ENCODE measurements around the gene KCNK5. TPM values are rescaled to one million over a fixed set of nuclear protein-coding genes. Genes with fewer than 3 reads are reported as not detected.

KCNK5 gene
- total and polyA plus RNA-seq, 4 donors, result 3.7 to 19.1 (median 7.5) TPM

DNA sequence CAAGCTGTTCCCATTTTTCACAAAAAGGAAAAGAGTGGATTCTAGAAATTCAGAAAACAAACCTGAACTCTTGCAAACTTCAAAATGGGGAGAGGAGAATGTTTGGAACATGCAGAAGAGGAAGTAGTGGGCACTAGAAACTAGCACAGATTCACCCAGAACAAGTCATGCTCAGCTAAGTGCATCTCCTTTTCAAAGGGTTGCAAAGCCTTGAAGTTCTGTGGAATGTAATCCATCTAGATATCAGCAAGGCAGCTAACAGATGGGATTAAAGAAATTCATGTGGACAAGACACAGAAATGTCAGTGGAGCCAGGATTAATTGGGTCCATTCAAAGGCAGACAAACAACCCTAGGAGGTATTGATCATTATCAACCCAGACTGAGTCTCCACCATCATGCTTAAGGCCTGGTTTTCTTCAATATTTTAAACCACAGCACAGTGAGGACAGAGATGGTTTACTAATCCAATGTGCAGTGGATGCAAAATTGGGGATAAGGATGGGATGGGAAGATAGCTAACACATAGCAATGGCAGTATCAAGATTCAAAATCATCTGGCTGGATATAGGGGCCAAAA is 31.3 kb downstream of the KCNK5 start (continued):
- TF ChIP-seq, protein P1, sequence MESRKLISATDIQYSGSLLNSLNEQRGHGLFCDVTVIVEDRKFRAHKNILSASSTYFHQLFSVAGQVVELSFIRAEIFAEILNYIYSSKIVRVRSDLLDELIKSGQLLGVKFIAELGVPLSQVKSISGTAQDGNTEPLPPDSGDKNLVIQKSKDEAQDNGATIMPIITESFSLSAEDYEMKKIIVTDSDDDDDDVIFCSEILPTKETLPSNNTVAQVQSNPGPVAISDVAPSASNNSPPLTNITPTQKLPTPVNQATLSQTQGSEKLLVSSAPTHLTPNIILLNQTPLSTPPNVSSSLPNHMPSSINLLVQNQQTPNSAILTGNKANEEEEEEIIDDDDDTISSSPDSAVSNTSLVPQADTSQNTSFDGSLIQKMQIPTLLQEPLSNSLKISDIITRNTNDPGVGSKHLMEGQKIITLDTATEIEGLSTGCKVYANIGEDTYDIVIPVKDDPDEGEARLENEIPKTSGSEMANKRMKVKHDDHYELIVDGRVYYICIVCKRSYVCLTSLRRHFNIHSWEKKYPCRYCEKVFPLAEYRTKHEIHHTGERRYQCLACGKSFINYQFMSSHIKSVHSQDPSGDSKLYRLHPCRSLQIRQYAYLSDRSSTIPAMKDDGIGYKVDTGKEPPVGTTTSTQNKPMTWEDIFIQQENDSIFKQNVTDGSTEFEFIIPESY (IDR thresholded peaks at IDR 0.05), result no peak
- TF ChIP-seq RAD21 (IDR thresholded peaks at IDR 0.05), result no peak
- TF ChIP-seq, protein P2, sequence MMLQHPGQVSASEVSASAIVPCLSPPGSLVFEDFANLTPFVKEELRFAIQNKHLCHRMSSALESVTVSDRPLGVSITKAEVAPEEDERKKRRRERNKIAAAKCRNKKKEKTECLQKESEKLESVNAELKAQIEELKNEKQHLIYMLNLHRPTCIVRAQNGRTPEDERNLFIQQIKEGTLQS (IDR thresholded peaks at IDR 0.05), result no peak
- TF ChIP-seq, protein P3, sequence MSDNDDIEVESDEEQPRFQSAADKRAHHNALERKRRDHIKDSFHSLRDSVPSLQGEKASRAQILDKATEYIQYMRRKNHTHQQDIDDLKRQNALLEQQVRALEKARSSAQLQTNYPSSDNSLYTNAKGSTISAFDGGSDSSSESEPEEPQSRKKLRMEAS (IDR thresholded peaks at IDR 0.05), result no peak
- TF ChIP-seq SP1 (IDR thresholded peaks at IDR 0.05), result no peak
- no peak for TF ChIP-seq GABPA (IDR thresholded peaks at IDR 0.05 in 1 of 2, conservative IDR thresholded peaks at IDR 0.05 in 1 of 2)
- TF ChIP-seq FOXA2 (IDR thresholded peaks at IDR 0.05), result no peak
- TF ChIP-seq HNF4G (IDR thresholded peaks at IDR 0.05), result no peak

DNA sequence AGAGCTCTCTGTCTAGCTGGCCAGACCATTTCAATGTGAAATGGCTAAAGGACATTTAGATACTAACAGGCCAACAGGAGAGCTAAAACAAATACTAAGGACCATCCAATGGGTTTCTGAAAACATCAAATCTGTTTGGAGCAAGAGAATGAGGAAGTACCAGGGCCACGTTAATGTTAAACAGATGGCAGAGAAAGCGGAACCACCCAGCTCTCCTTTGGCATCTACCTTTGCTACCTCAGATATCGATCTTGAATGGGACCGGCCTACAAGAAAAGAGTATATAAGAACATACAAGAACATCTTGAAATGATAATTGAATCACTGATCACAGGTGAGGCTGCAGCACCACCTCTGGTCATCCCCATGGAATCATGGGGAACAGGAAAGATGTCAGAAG is 31.8 kb downstream of the KCNK5 start:
- no peaks in the 10 kb centered on the region for H3K27me3 ChIP-seq (ENCODE audit: control insufficient read depth in 4 of 4, insufficient read depth in 4 of 4, low read length in 3 of 4)
- whole genome bisulfite sequencing, result 77% methylated on average over 4 of the region's 4 CpGs
- peaks cover 2 to 42% (median 25%) of the 10 kb centered on the region in 4 donors for H3K36me3 ChIP-seq (ENCODE audit: control insufficient read depth in 4 of 4, insufficient read depth in 3 of 4, low read depth in 1 of 4, low read length in 3 of 4)
- H3K9ac ChIP-seq (ENCODE audit: low read depth in 1 of 2, low read length in 2 of 2), result no peak overlapping the region
- no peak for TF ChIP-seq FOXA1 (IDR thresholded peaks at IDR 0.05)
- TF ChIP-seq, protein P4, sequence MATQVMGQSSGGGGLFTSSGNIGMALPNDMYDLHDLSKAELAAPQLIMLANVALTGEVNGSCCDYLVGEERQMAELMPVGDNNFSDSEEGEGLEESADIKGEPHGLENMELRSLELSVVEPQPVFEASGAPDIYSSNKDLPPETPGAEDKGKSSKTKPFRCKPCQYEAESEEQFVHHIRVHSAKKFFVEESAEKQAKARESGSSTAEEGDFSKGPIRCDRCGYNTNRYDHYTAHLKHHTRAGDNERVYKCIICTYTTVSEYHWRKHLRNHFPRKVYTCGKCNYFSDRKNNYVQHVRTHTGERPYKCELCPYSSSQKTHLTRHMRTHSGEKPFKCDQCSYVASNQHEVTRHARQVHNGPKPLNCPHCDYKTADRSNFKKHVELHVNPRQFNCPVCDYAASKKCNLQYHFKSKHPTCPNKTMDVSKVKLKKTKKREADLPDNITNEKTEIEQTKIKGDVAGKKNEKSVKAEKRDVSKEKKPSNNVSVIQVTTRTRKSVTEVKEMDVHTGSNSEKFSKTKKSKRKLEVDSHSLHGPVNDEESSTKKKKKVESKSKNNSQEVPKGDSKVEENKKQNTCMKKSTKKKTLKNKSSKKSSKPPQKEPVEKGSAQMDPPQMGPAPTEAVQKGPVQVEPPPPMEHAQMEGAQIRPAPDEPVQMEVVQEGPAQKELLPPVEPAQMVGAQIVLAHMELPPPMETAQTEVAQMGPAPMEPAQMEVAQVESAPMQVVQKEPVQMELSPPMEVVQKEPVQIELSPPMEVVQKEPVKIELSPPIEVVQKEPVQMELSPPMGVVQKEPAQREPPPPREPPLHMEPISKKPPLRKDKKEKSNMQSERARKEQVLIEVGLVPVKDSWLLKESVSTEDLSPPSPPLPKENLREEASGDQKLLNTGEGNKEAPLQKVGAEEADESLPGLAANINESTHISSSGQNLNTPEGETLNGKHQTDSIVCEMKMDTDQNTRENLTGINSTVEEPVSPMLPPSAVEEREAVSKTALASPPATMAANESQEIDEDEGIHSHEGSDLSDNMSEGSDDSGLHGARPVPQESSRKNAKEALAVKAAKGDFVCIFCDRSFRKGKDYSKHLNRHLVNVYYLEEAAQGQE (IDR thresholded peaks at IDR 0.05), result no peak
- no peak for TF ChIP-seq HNF4A (conservative IDR thresholded peaks at IDR 0.05)
- H3K4me3 ChIP-seq (ENCODE audit: low read depth in 1 of 3, low read length in 3 of 3), result no peak overlapping the region
- no peak for DNase-seq (ENCODE audit: low spot score)
- H3K9me3 ChIP-seq (ENCODE audit: control insufficient read depth in 4 of 4, low read length in 3 of 4), result no peaks in the 10 kb centered on the region
- H3K4me1 ChIP-seq (ENCODE audit: control insufficient read depth in 4 of 4, insufficient read depth in 4 of 4, low read length in 3 of 4), result peaks cover 0 to 44% (median 19%) of the 10 kb centered on the region in 4 donors
- H3K27ac ChIP-seq (ENCODE audit: low read depth in 1 of 2, low read length in 2 of 2), result no peak overlapping the region

DNA sequence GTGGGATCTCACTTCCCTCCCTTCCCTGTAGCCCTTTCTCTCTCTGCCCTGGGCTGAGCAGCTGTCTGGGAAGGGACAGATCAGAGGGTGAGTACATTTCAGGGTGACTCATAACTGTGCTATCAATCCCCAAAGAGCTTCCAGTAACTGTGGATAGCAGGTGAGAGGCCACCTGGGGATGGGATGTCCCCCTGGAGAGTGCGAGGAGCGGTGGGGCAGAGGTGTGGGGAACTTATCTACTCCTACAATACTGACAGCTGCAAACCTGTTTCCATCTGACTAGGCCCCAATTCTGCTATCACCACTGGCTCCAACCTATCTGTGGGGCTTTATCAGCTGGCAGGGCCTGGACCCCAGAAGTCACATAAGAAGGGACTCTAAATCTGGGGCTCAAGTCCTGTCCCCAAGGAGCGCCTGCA is 32.6 kb downstream of the KCNK5 start:
- peaks cover 2 to 39% (median 10%) of the 10 kb centered on the region in 4 donors for H3K4me1 ChIP-seq (ENCODE audit: control insufficient read depth in 4 of 4, insufficient read depth in 4 of 4, low read length in 3 of 4)
- peaks cover 2 to 43% (median 27%) of the 10 kb centered on the region in 4 donors for H3K36me3 ChIP-seq (ENCODE audit: control insufficient read depth in 4 of 4, insufficient read depth in 3 of 4, low read depth in 1 of 4, low read length in 3 of 4)
- H3K9me3 ChIP-seq (ENCODE audit: control insufficient read depth in 4 of 4, low read length in 3 of 4), result no peaks in the 10 kb centered on the region
- peak overlapping the region in 1 of 2 donors; percentile 39 for H3K27ac ChIP-seq (ENCODE audit: low read depth in 1 of 2, low read length in 2 of 2)
- no peak overlapping the region for H3K9ac ChIP-seq (ENCODE audit: low read depth in 1 of 2, low read length in 2 of 2)
- TF ChIP-seq HNF4A (conservative IDR thresholded peaks at IDR 0.05) (no peak), RXRA (IDR thresholded peaks at IDR 0.05) (no peak), FOXA1 (IDR thresholded peaks at IDR 0.05) (no peak), HNF4G (IDR thresholded peaks at IDR 0.05) (no peak), SP1 (IDR thresholded peaks at IDR 0.05) (no peak), JUND (IDR thresholded peaks at IDR 0.05) (no peak), RAD21 (IDR thresholded peaks at IDR 0.05) (no peak), NR2F2 (IDR thresholded peaks at IDR 0.05) (no peak), GABPA (IDR thresholded peaks at IDR 0.05 in 1 of 2, conservative IDR thresholded peaks at IDR 0.05 in 1 of 2) (no peak)
- TF ChIP-seq, protein P1 (IDR thresholded peaks at IDR 0.05), result no peak
- TF ChIP-seq, protein P2 (IDR thresholded peaks at IDR 0.05), result no peak
- TF ChIP-seq, protein P5, sequence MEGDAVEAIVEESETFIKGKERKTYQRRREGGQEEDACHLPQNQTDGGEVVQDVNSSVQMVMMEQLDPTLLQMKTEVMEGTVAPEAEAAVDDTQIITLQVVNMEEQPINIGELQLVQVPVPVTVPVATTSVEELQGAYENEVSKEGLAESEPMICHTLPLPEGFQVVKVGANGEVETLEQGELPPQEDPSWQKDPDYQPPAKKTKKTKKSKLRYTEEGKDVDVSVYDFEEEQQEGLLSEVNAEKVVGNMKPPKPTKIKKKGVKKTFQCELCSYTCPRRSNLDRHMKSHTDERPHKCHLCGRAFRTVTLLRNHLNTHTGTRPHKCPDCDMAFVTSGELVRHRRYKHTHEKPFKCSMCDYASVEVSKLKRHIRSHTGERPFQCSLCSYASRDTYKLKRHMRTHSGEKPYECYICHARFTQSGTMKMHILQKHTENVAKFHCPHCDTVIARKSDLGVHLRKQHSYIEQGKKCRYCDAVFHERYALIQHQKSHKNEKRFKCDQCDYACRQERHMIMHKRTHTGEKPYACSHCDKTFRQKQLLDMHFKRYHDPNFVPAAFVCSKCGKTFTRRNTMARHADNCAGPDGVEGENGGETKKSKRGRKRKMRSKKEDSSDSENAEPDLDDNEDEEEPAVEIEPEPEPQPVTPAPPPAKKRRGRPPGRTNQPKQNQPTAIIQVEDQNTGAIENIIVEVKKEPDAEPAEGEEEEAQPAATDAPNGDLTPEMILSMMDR (IDR thresholded peaks at IDR 0.05; ENCODE audit: low read depth, low read length, missing input control), result no peak
- no peaks in the 10 kb centered on the region for H3K27me3 ChIP-seq (ENCODE audit: control insufficient read depth in 4 of 4, insufficient read depth in 4 of 4, low read length in 3 of 4)
- DNase-seq (ENCODE audit: low spot score), result no peak
- H3K4me3 ChIP-seq (ENCODE audit: low read depth in 1 of 3, low read length in 3 of 3), result no peak overlapping the region
- WGBS, result 94% methylated on average over 3 of the region's 3 CpGs
